ENCODE data around the gene GPR37L1.

Gene GPR37L1, protein sequence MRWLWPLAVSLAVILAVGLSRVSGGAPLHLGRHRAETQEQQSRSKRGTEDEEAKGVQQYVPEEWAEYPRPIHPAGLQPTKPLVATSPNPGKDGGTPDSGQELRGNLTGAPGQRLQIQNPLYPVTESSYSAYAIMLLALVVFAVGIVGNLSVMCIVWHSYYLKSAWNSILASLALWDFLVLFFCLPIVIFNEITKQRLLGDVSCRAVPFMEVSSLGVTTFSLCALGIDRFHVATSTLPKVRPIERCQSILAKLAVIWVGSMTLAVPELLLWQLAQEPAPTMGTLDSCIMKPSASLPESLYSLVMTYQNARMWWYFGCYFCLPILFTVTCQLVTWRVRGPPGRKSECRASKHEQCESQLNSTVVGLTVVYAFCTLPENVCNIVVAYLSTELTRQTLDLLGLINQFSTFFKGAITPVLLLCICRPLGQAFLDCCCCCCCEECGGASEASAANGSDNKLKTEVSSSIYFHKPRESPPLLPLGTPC

DNA sequence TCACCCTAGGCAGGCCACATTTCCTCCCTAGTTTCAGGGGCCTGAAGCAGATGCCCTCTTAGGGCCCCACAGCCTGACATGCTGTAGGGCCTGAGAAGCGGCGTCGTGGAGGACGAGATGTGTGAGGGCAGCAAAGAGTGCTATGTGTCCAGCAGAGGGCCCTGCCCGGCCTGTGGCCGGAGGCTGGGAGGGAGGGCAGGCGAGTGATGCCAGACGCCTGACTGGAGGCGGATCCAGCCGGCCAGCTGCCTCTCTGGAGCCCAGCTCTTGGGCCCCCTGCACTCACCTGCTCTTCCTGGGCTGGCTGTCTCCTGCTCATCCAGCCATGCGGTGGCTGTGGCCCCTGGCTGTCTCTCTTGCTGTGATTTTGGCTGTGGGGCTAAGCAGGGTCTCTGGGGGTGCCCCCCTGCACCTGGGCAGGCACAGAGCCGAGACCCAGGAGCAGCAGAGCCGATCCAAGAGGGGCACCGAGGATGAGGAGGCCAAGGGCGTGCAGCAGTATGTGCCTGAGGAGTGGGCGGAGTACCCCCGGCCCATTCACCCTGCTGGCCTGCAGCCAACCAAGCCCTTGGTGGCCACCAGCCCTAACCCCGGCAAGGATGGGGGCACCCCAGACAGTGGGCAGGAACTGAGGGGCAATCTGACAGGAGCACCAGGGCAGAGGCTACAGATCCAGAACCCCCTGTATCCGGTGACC lies at the start of gene GPR37L1:
TSS of gene GPR37L1 (plus strand) at position 279 of the 697 bp plus-strand sequence. CDS start at position 326, 47 bp downstream.
- peak; percentile 42 for DNase-seq (ENCODE audit: low spot score)

DNA sequence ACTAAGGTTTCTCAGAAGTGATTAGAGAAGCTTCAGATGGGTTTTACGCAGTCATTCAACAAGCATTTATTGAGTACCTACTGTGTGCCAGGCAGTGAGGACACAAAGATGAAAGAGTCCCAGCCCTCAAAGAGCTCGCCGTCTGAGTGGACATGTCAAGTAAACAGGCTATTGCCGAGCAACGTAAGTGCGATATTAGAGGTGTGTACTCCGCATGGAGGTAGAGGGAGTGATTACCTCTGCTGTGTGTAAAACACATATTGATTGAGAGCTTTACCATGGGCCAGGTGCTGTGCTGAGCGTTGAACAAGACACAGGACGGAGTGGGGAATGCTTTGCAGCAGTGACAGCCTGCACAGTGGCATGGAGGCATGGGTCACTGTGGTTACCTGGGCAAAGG lies 49.5 kb upstream of the GPR37L1 start:
- peak; percentile 15 for DNase-seq (ENCODE audit: low spot score)

DNA sequence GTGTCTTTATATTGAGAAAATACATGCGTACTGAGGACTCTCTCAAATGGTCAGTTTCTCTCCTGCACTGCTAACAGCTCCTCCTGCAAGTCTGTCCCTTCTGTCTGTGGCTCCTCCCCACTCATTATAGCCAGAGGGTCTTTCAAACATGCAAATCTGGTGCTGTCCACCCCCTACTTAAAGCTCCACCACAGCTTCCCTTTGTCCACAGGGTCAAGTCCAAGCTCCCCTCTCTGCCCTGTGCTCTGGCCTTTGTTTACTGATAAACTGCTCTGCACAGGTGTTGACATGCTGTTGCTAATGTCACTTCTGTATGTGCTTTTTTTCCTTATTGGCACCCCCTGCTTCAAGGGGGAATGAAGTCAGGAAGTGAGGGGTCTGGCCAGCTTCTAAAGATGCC lies 47.7 kb upstream of the GPR37L1 start:
- DNase-seq (ENCODE audit: low spot score): no peak

DNA sequence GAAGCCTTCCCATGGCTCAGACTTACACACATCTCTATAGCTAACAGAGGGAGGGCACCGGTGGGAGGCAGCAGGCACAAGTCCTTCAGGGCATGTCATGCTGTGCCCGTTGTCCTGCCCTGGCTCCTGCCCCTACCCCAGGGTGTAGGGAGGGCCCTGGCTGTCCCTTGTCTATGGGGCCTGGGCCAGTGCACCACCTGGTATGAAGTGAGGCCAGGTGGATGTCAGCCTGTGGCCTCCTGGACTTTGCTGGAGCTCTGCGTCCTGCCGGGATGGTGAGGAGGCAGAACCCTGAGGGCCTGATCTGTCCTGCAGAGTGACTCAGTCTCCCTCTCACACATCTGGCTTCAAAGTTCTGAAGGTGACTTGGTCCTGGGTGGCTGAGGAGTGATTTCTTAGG lies 47.3 kb upstream of the GPR37L1 start:
- peak; percentile 30 for DNase-seq (ENCODE audit: low spot score)

DNA sequence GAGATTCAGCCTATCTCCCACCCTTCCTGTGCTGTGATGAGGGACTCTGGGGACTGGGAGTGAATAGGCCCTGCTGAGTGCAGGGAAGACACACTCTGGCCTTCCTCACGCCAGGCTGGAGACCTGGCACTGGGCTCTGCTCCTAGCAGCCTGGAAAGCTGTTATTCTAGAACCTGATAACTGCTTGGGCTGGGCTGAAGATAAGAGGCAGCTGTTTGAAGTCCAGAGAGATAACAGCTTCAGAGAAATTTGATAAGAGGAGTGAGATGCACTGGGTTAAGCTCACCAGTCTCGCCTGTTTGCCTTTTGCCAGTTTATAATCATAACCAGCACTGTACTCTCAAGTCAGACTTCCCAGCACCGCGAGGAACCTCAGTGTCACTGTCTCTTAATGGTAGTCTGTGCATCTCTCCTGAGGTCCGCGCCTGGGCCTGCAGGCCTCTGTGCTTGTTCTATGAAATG lies 46.6 kb upstream of the GPR37L1 start:
- peak; percentile 26 for DNase-seq (ENCODE audit: low spot score)

DNA sequence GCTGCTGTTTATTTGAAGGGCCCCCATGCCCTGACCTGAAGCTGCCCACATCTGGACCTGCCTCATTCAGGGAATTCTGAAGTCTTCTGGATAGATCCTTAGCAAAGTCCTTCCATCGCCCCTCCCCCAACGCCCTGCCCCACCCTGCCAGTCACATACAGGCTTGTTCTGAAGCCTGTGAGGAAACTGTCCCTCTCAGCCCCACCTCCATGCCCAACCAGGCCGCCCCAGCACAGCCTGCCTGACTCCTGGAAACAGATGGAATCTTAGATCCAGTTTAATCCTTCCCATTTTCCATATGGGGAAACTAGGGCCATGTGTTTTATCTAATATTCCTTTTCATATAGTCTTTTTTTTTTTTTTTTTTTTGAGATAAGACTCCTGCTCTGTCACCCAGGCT lies 44.5 kb upstream of the GPR37L1 start:
- DNase-seq (ENCODE audit: low spot score): peak; percentile 85

DNA sequence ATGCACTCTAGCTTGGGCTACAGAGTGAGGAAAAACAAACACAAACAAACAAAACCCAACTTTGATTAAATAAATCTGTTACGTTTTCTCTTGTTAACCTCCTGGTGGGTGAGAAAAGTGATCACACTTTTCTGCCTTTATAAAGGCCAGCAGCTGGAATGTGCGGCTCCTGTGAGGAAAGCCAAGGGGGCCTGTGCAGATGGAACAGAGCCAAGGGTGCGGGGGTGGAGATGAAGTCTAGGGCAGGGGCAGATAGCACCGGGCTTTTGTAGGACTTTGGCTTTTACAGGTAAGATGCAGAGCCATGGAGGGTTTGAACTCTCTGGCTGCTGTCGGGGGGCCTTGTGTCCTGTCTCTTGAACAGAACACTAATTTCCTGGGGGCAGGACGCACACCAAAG lies 40.7 kb upstream of the GPR37L1 start:
- peak; percentile 20 for DNase-seq (ENCODE audit: low spot score)

DNA sequence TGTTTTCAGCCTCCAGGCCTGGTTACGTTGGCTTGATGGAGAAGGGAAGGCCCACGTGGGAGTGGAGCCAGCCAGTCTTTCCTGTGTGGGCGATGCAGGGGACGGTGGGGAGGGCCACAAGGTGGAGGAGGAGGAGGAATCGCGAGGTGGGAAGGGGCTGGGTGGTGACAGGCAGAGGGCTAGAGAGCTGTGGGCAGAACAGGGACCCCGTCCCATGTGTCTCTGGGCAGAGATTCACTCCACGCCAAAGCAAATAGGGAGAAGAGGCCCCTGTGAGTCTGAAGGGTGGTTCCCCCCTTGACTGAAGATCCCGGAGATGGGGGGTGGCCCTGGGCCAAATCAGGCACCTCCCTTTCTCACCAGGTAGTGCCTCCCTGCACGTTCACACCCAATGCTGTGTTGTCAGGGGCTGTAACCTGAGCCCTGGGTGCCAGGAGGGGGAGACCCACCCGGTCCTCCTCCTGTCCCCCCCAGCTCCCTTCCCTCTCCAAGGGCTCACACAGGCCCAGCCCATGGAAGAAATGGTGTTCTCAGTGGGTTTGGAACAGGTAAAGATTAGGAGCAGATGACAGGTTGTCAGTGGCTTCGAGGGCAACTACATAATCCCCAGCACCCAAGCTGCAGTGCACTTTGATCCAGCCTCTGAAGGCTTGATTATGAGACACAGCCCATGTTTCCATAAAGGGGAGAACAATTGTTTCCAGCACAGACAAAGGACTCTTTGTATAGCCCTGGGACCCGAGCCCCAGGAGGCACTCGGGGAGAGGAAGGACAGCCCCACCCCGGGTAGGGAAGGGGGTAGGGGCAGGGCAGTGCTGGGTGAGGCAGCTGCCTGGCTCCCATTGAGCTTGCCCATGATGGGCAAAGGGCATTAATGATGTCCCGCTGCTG lies 37.7 kb upstream of the GPR37L1 start:
- peak; percentile 49 for DNase-seq (ENCODE audit: low spot score)

DNA sequence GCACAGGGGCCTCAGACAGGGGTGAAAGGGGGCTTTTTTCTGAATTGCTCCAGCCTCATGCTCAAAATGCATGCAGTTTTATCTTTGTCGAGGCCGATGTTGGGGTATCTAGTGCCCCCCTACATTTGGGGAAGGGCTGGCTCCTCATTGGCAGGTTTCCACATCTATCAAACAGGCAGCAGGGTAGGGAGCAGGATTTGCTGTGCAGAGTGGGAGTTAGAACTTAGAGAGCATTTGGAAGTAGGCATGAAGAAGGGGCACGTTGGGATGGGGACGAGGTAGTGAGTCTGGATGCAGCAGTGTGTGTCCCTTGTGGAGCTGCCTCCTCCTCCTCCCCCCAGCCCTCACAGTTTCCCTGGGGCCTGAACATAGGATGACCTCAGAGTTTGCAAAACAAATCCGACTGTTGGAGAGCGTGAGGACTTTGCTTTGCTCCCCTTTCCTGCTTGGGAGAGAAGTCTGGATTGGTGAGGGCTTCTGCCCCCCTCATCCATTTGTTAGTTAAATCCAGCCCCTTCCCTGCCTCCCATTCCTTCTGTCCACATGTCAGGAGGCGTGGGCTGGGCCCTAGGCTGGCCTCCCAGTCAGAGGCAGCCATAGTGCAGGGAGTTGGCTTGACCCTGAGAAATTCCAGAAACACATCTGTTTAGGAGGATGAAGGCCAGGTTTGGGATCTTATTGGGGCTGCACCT lies 36.9 kb upstream of the GPR37L1 start:
- peak; percentile 22 for DNase-seq (ENCODE audit: low spot score)

DNA sequence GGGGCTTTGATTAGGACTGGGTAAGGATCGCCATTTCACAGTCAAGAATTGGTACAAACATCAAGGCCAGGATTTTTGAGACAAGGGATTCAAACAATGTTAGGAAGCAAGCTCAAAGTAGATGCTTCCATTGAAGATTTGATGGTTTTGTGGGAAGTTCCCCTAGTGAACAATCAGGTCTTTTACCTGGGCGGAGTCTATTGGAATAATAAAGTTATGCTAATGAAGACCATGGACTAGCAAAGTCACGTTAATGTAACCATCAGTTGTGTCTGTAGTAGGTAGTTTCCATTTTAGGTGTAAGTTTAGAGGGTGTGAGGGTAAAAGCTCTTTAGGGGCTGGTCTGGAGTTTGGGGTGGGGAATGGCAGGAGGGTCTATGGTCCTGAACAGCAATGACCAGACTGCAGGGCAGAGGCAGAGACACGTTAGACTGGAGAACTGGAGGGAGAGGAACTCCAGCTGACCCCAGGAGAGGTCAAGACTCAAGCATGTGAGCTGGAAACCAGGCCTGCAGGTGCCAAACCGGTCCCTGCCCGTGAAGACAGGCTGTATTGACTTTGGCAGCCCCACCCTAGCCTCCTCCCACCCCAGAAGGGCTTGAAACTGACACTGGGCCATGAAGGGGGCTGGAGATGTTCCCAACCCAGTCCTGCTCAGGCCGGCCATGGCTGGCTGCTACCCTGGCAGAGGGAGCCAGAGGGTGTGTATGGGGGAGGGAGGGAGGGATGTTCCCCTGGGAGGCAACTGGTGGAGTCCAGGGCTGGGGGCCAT lies 36.0 kb upstream of the GPR37L1 start:
- peak; percentile 24 for DNase-seq (ENCODE audit: low spot score)

DNA sequence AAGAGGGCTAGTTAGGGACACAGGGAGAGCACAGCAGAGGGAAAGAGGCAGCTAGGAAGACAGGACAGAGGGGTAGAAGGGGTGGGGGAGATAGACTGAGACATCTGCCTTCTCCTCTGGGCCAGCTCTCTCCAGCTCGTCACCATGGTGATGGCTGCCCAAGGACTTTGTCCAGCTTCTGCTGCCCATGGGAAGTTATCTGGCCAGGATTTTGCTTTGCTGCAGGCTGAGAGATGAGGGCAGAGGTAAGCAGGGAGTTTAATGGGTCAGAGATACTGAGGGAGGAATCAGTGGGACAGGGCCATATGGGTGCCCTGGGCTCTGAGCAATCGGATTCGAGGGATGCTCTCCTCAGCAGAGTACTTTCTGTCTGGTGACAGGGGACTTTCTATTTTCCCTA lies 34.5 kb upstream of the GPR37L1 start:
- peak; percentile 20 for DNase-seq (ENCODE audit: low spot score)

DNA sequence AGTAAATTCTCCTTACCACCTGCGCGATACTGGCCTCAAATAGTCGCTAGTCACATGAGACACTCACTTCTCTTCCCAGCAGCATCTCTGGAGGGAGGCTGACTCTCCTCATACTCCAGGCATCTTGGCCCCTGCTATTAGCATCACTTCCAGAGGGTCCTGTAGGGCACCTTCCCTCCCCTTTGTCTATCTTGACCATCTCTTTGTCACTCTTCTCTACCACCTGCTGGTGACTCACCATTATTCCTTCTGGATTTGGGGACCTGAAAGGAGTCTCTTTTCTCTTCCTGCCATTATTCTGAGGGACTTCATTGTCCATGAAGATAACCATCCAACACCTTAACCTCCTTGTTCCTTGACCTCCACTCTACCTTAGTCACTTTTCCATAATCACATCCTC lies 31.7 kb upstream of the GPR37L1 start:
- no peak for DNase-seq (ENCODE audit: low spot score)

DNA sequence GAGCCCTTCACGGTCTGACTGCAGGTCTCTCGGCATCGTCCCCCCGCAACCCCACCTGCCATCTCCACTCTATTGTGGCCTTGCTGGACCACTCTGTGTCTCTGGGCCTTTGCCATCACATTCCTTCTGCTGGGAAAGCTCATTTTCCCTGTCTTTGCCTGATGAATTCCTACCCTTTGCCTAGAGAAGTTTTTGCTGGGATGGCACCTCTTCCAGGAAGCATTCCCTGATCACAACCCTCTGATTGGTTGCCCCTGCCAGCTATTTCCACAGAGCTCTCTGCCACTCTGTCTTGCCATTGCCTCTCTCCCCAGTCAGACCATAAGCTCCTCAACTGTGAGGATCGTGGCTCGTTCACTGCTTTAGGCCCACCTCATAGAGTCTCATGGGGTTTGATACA lies 28.9 kb upstream of the GPR37L1 start:
- DNase-seq (ENCODE audit: low spot score): no peak

DNA sequence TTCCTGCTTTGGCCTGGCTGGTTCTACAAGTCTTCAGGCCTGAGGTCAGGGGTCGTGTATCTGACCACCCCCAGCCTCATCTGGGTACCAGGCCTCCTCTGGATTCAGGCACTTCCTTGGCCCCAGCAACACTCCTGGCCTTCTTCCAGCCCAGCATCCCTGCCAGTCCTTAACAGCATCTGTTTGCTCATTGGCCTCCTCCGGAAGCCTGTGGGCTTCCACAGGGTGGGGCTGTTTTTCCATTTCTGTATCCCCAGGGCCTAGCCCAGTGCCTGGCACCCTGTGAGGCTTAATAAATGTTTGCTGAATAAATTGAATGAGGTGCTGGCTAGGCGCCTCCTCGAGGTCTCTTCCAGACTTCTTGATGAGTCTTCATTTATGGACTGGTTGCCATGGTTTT lies 21.5 kb upstream of the GPR37L1 start:
- DNase-seq (ENCODE audit: low spot score): peak; percentile 34

DNA sequence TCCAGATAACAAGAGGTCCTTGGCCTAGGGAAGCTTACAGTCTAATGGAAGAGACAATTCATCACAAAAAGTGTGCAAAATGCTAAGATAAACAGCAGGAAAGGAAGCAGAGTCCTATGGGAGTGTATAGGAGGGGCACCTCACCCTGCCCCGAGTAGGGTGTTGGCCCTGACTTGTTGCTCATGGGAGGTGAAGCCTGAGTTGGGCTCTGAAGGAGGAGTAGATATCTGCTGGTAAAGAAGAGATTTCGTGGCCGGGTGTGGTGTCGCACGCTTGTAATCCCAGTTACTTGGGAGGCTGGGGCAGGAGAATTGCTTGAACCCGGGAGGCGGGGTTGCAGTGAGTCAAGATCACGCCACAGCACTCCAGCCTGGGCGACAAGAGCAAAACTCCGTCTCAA lies 18.6 kb upstream of the GPR37L1 start:
- DNase-seq (ENCODE audit: low spot score): no peak

DNA sequence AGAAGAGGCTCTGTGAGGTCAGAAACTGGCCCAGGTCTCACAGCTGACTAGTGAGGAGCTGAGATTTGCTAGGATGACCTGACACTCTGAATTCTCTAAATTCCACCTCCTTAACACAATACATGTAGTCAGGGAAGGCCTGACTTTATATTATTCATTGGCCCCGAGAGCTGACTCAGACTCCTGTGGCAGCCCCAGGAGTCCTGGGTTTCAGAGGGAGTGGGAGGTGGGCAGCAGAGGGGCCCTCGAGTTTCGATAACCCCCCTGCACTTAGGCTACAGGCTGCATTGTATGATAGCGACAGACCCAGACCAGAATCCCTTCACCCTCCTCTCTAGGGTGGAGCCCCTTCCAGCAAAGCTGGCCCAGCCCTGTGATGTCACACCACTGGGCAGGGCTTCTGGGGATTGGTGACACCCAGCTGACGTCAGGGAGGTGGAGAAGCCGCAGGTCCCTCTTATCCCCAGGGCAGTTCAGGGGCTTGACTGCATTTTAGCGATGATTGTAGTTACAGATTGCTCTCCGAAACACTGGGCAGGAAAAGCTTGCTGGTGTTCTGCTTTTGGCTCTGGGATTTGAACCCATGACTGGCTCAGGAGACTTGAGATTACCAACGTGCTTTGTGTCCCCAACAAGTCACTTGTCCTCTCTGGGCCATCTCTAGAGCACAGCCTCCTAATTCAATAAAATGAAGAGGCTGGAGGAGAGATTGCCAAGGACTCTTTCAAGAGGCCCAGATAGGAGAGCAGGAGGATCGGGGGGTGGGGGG lies 17.0 kb upstream of the GPR37L1 start:
- DNase-seq (ENCODE audit: low spot score): peak; percentile 60

DNA sequence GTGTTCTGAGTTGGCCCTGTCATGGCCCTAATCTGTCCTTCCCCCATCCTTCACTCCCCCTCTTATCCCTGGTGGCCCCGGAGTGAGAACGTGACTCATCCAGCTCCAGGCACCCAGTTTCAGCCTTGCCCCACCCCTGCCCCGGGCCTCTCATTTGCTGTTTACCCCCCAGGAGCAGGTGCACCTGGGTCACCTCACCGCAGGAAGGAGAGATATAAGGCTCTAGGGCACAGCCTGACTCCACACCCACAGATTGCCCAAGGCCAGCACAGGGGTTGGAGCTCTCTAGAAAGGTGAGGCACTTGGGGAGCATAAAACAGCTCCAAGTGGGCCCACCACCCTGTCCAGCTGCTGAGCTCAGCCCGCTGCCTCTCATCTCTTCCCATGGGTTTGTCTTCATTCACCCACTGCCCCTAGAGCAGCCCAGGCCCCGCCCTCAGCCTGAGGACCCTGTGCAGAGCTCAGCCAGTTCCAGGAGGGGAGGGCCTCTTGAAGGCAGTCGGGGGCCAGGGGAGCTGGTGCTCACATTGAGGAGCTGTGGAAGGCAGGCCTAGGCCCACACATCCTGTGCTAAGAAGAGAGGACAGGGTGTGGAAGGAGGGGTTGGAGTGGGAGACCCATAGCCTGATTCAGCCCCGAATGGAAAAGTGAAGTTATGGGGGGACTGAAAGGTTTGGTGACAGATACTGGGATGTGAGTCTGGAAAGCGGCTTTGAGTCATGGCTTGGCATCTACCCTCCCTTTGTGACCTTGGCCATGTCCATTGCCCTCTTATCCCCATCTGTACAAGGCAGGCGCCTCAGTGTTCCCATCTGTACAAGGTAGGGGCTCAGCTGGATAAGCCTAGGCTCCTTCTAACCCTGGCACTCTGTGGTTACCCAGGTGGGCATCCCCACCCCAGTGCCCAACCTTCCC lies 16.1 kb upstream of the GPR37L1 start:
- DNase-seq (ENCODE audit: low spot score): no peak

DNA sequence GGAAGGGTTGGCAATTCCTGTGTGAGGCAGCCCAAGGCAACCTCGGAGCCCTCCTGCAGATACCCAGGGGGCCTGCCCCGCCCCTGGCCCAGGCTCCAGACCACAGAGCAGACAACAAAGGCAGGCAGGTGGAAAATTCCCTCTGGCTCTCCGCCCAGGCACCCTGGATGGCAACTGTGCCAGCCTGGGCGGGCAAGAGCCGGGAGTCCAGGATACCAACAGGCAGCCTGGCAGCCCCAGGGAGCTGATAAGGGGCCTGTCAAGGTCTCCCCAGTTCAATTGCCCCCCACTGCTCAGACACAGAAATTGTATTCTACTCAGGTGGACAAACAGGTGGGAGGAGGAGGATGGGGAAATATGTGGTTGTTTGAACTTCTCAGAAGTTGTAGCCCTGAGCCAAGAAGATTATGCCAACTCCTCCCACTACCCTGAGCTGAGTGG lies 15.4 kb upstream of the GPR37L1 start:
- peak; percentile 47 for DNase-seq (ENCODE audit: low spot score)

Measured in D341Med (cell line).